GM18526 (cell line): ENCODE data around the gene CCDC158.

Source experiments
- POLR2A ChIP-seq: IDR thresholded peaks from 3 replicates; pipeline ENCODE4 v1.6.1; 2011; ENCODE audit not compliant: insufficient read length; ENCODE audit errors: extremely low read depth

The CCDC158 gene

DNA sequence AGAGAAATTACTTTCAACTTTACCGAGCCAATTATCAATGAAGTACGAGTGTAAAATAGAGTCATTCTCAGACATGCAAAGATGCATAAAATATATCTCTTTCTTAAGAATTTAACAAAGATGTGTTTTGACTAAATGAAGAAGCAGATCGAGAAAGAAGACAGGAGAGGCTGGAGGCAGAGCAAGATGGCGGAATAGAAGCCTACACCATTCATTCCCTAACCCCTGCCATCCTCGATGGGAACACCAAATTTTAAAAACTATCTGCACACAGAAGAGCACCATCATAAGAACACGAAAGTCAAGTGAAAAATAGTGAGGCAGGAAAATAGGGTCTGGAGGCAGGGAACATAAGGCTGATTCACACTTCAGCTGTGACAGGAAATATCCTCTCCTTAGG is 35.0 kb downstream of the CCDC158 start:
- TF ChIP-seq POLR2A: no peak

DNA sequence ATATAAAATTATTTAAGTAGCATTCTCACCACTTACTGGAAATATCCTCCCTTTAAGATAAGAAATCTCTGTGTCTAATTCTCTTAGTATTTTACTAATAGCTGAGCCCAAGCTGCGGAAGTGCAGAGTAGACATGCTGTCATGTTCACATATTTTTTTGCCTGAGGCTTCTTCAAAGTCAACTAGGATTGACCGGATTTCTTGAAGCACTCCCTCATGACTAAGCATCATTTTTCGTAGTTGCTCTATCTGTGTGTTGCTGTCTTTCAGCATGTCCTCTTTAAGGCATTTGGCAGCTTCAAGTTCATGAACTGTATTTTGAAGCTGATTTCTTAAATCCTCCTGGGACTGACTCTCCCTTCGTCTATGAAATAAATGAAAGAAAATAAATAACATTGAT is 36.9 kb downstream of the CCDC158 start:
- no peak for TF ChIP-seq POLR2A

- no peak for TF ChIP-seq POLR2A
Measured at GRCh38 chr4:76383001-76383400, 37.9 kb downstream of the CCDC158 start.

- no peak for TF ChIP-seq POLR2A
Measured at GRCh38 chr4:76381986-76382385, 39.0 kb downstream of the CCDC158 start.

- no peak for TF ChIP-seq POLR2A
Measured at GRCh38 chr4:76380561-76380960, 40.4 kb downstream of the CCDC158 start.

DNA sequence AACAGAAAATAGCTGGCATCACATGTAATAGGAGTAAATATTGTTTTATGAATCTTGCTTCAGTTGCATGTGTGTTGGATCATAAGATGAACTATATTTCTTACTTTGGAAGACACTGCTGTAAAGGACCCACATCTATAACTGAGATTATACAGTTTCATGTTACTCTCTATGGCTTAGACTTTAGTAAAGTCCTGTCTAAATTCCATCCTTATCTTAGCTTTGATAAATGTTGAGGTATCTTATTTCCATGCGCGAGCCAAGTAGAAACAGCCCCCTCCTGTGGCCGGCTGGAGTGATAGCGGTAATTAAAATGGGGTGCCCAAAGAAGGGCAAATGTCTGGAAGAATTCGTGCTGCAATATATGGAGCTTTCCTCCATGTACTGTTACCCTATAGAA is 43.0 kb downstream of the CCDC158 start:
- TF ChIP-seq POLR2A: no peak

GRCh38 chr4:76377481-76377901 is 43.5 kb downstream of the CCDC158 start:
- no peak for TF ChIP-seq POLR2A

- no peak for TF ChIP-seq POLR2A
Measured at GRCh38 chr4:76376534-76376933, 44.4 kb downstream of the CCDC158 start.

GRCh38 chr4:76375703-76376102 is 45.2 kb downstream of the CCDC158 start:
- no peak for TF ChIP-seq POLR2A

GRCh38 chr4:76374798-76375197 is 46.1 kb downstream of the CCDC158 start:
- no peak for TF ChIP-seq POLR2A

DNA sequence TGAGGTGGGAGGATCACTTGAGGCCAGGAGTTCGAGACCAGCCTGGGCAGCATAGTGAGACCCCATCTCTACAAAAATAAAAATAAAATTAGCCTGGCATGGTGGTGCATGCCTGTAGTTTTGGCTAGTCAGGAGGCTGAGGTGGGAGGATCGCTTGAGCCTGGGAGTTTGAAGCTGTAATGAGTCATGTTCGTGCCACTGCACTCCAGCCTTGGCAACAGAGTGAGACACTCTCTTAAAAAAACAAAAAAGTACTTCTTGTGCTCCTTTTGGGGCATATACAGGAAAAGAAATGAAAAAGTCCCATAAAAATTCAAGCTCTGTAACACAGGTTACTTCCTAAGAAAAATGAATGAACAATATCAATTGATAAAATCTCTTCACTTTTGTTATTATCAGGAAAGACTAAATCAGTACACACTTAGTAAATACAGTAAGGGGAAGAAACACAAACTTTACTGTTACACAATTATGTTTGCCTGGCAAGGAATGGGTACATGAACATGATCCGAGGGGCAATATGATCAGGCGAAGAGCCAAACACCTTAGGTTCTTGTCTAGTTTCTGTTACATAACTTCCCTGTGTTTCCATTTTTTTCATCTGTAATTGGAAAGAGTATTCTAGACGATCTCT is 46.9 kb downstream of the CCDC158 start:
- no peak for TF ChIP-seq POLR2A

- TF ChIP-seq POLR2A: no peak
Measured at GRCh38 chr4:76366737-76367136, 54.2 kb downstream of the CCDC158 start.

DNA sequence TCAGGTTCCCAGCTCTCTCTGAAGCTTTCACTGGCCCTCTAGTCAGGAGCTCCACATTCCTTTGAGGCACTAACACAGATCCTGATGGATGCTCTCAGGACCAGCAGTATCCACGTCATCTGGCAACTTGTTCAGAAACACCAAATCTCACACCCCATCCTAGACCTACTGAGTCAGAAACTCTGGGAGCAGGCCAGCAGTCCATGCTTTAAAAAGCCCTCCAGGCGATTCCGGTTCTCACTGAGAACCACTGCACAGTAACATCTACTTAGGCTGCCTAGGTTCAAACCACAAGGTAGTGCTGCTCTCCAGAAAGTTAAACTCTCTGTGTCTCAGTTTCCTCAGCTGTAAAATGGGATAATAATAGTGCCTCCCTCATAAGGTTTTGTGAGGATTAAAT is 55.3 kb downstream of the CCDC158 start:
- TF ChIP-seq POLR2A: no peak

- TF ChIP-seq POLR2A: no peak
Measured at GRCh38 chr4:76364763-76365162, 56.2 kb downstream of the CCDC158 start.

GRCh38 chr4:76363556-76364290 is 57.2 kb downstream of the CCDC158 start:
- no peak for TF ChIP-seq POLR2A

GRCh38 chr4:76361689-76362412 is 59.1 kb downstream of the CCDC158 start:
- TF ChIP-seq POLR2A: no peak
